Renal cortex interstitium (tissue), 11 donors: ENCODE results near the gene COA1. TPM values are rescaled to one million over a fixed set of nuclear protein-coding genes. Genes with fewer than 3 reads are reported as not detected.

Source experiments
- DNase-seq, 11 donors: peaks; one replicate each; pipeline ENCODE4 v3.0.0-alpha.2; 2013; ENCODE audit warnings: low read depth in 9 of 11, low spot score in 4 of 11; ENCODE audit errors: extremely low read depth in 1 of 11
- polyA plus RNA-seq, 3 donors: library from polyadenylated mRNA; unstranded; fragments of 120-200 nt; gene quantifications; one replicate each; pipeline ENCODE4 v1.2.1, GENCODE V29; 2013; ENCODE audit not compliant: insufficient read length in 3 of 3

Gene COA1
- polyA plus RNA-seq, 3 donors, result 70.9 to 78.0 (median 72.4) TPM

GRCh38 chr7:43590862-43591557, 138.3 kb downstream of the COA1 start:
- no peak for DNase-seq

GRCh38 chr7:43589728-43590127, 139.6 kb downstream of the COA1 start:
- no peak for DNase-seq

Other genes with a start within 250 kb of the COA1 start
- 10 to 100 TPM; 16.2 to 23.3 (median 21.8) TPM for gene STK17A, start 146.4 kb downstream of the COA1 start, polyA plus RNA-seq
- gene BLVRA, start 29.2 kb upstream of the COA1 start, polyA plus RNA-seq, result 10 to 100 TPM; 54.2 to 56.5 (median 55.1) TPM
- gene MRPS24, start 140.0 kb upstream of the COA1 start, polyA plus RNA-seq, result 10 to 100 TPM; 65.3 to 88.8 (median 87.6) TPM
- gene URGCP, start 177.1 kb upstream of the COA1 start, polyA plus RNA-seq, result 10 to 100 TPM; 31.1 to 38.6 (median 34.2) TPM
- gene UBE2D4, start 196.9 kb upstream of the COA1 start, polyA plus RNA-seq, result 10 to 100 TPM; 19.8 to 20.7 (median 20.6) TPM